ENCODE results near the gene HOXB3. TPM values are rescaled to one million over a fixed set of nuclear protein-coding genes. Genes with fewer than 3 reads are reported as not detected.

HOXB3 gene
- total and polyA plus RNA-seq, 2 of the 4 experiments (the other 2 are of a cell fraction): 6.3 to 59.6 TPM

- no CpG with 5 or more reads among the region's 3 CpGs for WGBS, 2 experiments (ENCODE audit: extremely low coverage in 2 of 2, insufficient read length in 1 of 2)
- no peak overlapping the region for H3K14ac ChIP-seq (replicated peaks; ENCODE audit: low read depth, low read length)
- ATAC-seq (ENCODE audit: low read depth) (no peak), DNase-seq (no peak)
- H2BK20ac ChIP-seq (ENCODE audit: low read depth, low read length): no peak overlapping the region
- H3K27me3 ChIP-seq (ENCODE audit: control insufficient read depth, insufficient read depth, low read length): peaks cover 37% of the 10 kb centered on the region
- in situ Hi-C loops (cut with MboI; ENCODE audit: low sequenced_read_pairs): no loop called here
- H2BK15ac ChIP-seq (ENCODE audit: low read depth, low read length): 0 out of 3 replicates have a peak overlapping the region, but pooled peaks have one; percentile 28
- H3K9me3 ChIP-seq (ENCODE audit: control insufficient read depth, insufficient read depth, low read length): no peaks in the 10 kb centered on the region
- BruUV-seq (replicated peaks): no TSS peak
- no peak overlapping the region for H3K4me2 ChIP-seq (ENCODE audit: low read depth, low read length)
- no peak overlapping the region for H3K56ac ChIP-seq (ENCODE audit: extremely low read depth, insufficient read depth, low read length)
- H3K4ac ChIP-seq (ENCODE audit: low read depth, low read length): no peak overlapping the region
- H3K23ac ChIP-seq (ENCODE audit: low read depth, low read length): peak overlapping the region; percentile 57
- H4K91ac ChIP-seq (ENCODE audit: insufficient read depth, low read depth, low read length): no peak overlapping the region
- no peak overlapping the region for H3K18ac ChIP-seq (ENCODE audit: low read depth, low read length)
- no peak overlapping the region for H4K8ac ChIP-seq (ENCODE audit: low read depth in 2 of 2, low read length in 2 of 2)
- dilution Hi-C loops (cut with HindIII; ENCODE audit: low sequenced_read_pairs, unreplicated experiment): no loop called here
- H2BK120ac ChIP-seq (ENCODE audit: low read depth, low read length): no peak overlapping the region
- peaks cover 4% of the 10 kb centered on the region; the same call in 1 of the 2 replicates for H3K4me1 ChIP-seq (ENCODE audit: control insufficient read depth, insufficient read depth, low read length)
- no peak overlapping the region for H2BK5ac ChIP-seq (ENCODE audit: low read depth, low read length, poor library complexity, severe bottlenecking)
- ChIA-PET CTCF (no interaction called here), POLR2A (ENCODE audit: unreplicated experiment) (no interaction called here)
- no peak overlapping the region for H3K4me3 ChIP-seq (ENCODE audit: insufficient read depth, low read depth, low read length)
- H3K36me3 ChIP-seq (ENCODE audit: control insufficient read depth, insufficient read depth, low read length): no peaks in the 10 kb centered on the region
- H2AFZ ChIP-seq (replicated peaks; ENCODE audit: low read length, poor library complexity): no peak overlapping the region
- peak overlapping the region; percentile 24; the same call in 1 of the 2 replicates for H2AK5ac ChIP-seq (ENCODE audit: low read depth, low read length)
- no peak overlapping the region for H2AK9ac ChIP-seq (replicated peaks; ENCODE audit: low read depth, low read length, poor library complexity)
- H3K9ac ChIP-seq (ENCODE audit: low read depth, low read length): no peak overlapping the region
- intact Hi-C loops (cut with micrococcal nuclease): no loop called here
- TF ChIP-seq RCOR1 (IDR thresholded peaks at IDR 0.05; ENCODE audit: insufficient replicate concordance, low read length): no peak
- no peak for TF ChIP-seq MXI1 (IDR thresholded peaks at IDR 0.05; ENCODE audit: borderline replicate concordance, low read depth, low read length)
- no peak for TF ChIP-seq RFX5 (IDR thresholded peaks at IDR 0.05; ENCODE audit: low read depth, low read length)
- TF ChIP-seq POLR2A (IDR thresholded peaks at IDR 0.05; ENCODE audit: low read depth, low read length): no peak
- no peak for TF ChIP-seq BHLHE40 (IDR thresholded peaks at IDR 0.05; ENCODE audit: low read depth, low read length)
- no peak for TF ChIP-seq MAFK (IDR thresholded peaks at IDR 0.05; ENCODE audit: low read depth, low read length)
- no peak for TF ChIP-seq USF2 (IDR thresholded peaks at IDR 0.05; ENCODE audit: low read depth, low read length)
- no peak for TF ChIP-seq NFE2L2 (IDR thresholded peaks at IDR 0.05; ENCODE audit: low read depth, low read length)
- no peak overlapping the region for H3K27ac ChIP-seq (ENCODE audit: insufficient read depth, low read length)
- H4K5ac ChIP-seq (ENCODE audit: low read depth, low read length): no peak overlapping the region
- no peaks in the 10 kb centered on the region for H3K79me1 ChIP-seq (ENCODE audit: low read depth in 1 of 2, low read length in 2 of 2)
- no peaks in the 10 kb centered on the region for H4K20me1 ChIP-seq (ENCODE audit: insufficient read depth, low read length)
- peaks cover 3% of the 10 kb centered on the region for H3K9me1 ChIP-seq (ENCODE audit: insufficient read depth, low read length)
Observed at GRCh38 chr17:48515925-48516900, 73.8 kb downstream of the HOXB3 start.
